HCT116 (cell line): ENCODE data around the gene BANF1. TPM values are rescaled to one million over a fixed set of nuclear protein-coding genes. Genes with fewer than 3 reads are reported as not detected.
A peak's percentile ranks its signal among the peaks of the same experiment; 100 is the strongest.

ENCODE experiments used
- ATAC-seq: fragments of 200-7000 bp; cut with Tn5 transposase; 2 replicates; pipeline ENCODE4 v1.9.1; 2020; ENCODE audit warnings: mild to moderate bottlenecking, moderate library complexity
- BruUV-seq: library from RNA; stranded (reverse); fragments of 400-500 nt; replicated peaks from 2 replicates; lab custom pipeline; 2021; lab: Mats Ljungman, UMichigan
- CTCF ChIA-PET: fragments of 300-600 bp; sonication (Branson Sonifier 250); formaldehyde crosslinking; loops from one replicate; lab custom pipeline; 2021; ENCODE audit warnings: antibody characterized with exemption; lab: Charles Lee
- POLR2A ChIA-PET: fragments of 300-600, 350-600 bp; sonication (Branson Sonifier 250); formaldehyde crosslinking; loops from one replicate; lab custom pipeline; 2021; ENCODE audit warnings: antibody characterized with exemption; lab: Charles Lee
- RAD21 ChIA-PET, 2 experiments: fragments of 300-600 bp; sonication (Branson Sonifier 250); formaldehyde crosslinking; loops; one replicate each; lab custom pipeline; 2023; ENCODE audit warnings: low total read pairs in 2 of 2; ENCODE audit not compliant: uncharacterized antibody in 2 of 2, unreplicated experiment in 2 of 2, low non-redundant PET in 1 of 2; lab: Charles Lee
- DNase-seq: peaks from one replicate; pipeline ENCODE4 v3.0.0-alpha.2; 2010; ENCODE audit warnings: low read depth, low spot score
- H2AFZ ChIP-seq: fragments of 200-600 bp; shearing (Covaris generic), sonication (generic); 2 replicates; pipeline ENCODE4 v1.6.1; 2017; ENCODE audit warnings: low read depth, mixed run types, mixed read lengths, antibody characterized with exemption, low read length; ENCODE audit not compliant: poor library complexity, severe bottlenecking
- H3K27ac ChIP-seq: 2 replicates; pipeline ENCODE4 v1.5.1; 2012; ENCODE audit warnings: low read depth, low read length
- H3K27me3 ChIP-seq: fragments of 200-600 bp; sonication (generic); 2 replicates; pipeline ENCODE4 v1.6.1; 2016; ENCODE audit warnings: mixed run types, low read length, mixed read lengths; ENCODE audit not compliant: insufficient read depth
- H3K36me3 ChIP-seq, 2 experiments: fragments of 200-500 bp in 1 of 2; fragments of 200-600 bp in 1 of 2; sonication (Bioruptor generic) in 1 of 2; sonication (generic) in 1 of 2; 2 replicates each; pipeline versions ENCODE4 v1.5.1 to v1.6.1; 2014 to 2016; ENCODE audit warnings: low read length in 2 of 2, inconsistent platforms in 1 of 2, mixed read lengths in 1 of 2, mixed run types in 1 of 2; ENCODE audit not compliant: insufficient read depth in 2 of 2, control insufficient read depth in 1 of 2
- H3K4me1 ChIP-seq, 2 experiments: fragments of 200-600 bp in 1 of 2; sonication (generic) in 1 of 2; 2 replicates each; pipeline versions ENCODE4 v1.5.1 to v1.6.1; 2012 to 2017; ENCODE audit warnings: low read length in 2 of 2, inconsistent platforms in 1 of 2, mild to moderate bottlenecking in 1 of 2, mixed read lengths in 1 of 2, mixed run types in 1 of 2, moderate library complexity in 1 of 2; ENCODE audit not compliant: insufficient read depth in 2 of 2, control insufficient read depth in 1 of 2
- H3K4me2 ChIP-seq: fragments of 200-600 bp; sonication (generic); 2 replicates; pipeline ENCODE4 v1.6.1; 2017; ENCODE audit warnings: mixed run types, low read length, mixed read lengths
- H3K4me3 ChIP-seq, 2 experiments: fragments of 200-600 bp in 1 of 2; sonication (generic) in 1 of 2; replicated peaks in 1 of 2; 2 replicates each; pipeline ENCODE4 v1.5.1; 2011 to 2016; ENCODE audit warnings: low read length in 2 of 2, control low read depth in 1 of 2, low read depth in 1 of 2, mild to moderate bottlenecking in 1 of 2, mixed read lengths in 1 of 2, mixed run types in 1 of 2
- H3K79me2 ChIP-seq: fragments of 200-600 bp; sonication (generic); 2 replicates; pipeline ENCODE4 v1.6.1; 2017; ENCODE audit warnings: mild to moderate bottlenecking, mixed run types, low read length, moderate library complexity, mixed read lengths; ENCODE audit not compliant: insufficient read depth
- H3K9ac ChIP-seq: fragments of 200-600 bp; sonication (generic); 2 replicates; pipeline ENCODE4 v1.6.1; 2016; ENCODE audit warnings: low read length, mixed read lengths
- H3K9me2 ChIP-seq: fragments of 200-600 bp; sonication (generic), shearing (Covaris generic); 2 replicates; pipeline ENCODE4 v1.6.1; 2017; ENCODE audit warnings: mixed run types, mild to moderate bottlenecking, moderate library complexity; ENCODE audit not compliant: insufficient read depth
- H3K9me3 ChIP-seq, 2 experiments: fragments of 200-500 bp in 1 of 2; fragments of 200-600 bp in 1 of 2; sonication (Bioruptor generic) in 1 of 2; sonication (generic) in 1 of 2; 2 replicates each; pipeline ENCODE4 v1.6.1; 2014 to 2017; ENCODE audit warnings: low read length in 2 of 2, mixed read lengths in 2 of 2, inconsistent platforms in 1 of 2, low read depth in 1 of 2, mild to moderate bottlenecking in 1 of 2, mixed run types in 1 of 2, moderate library complexity in 1 of 2; ENCODE audit not compliant: control insufficient read depth in 1 of 2, insufficient read depth in 1 of 2
- H4K20me1 ChIP-seq: fragments of 200-600 bp; sonication (generic), shearing (Covaris generic); 2 replicates; pipeline ENCODE4 v1.6.1; 2017; ENCODE audit warnings: mixed run types, mild to moderate bottlenecking, moderate library complexity; ENCODE audit not compliant: insufficient read depth
- CBX3 ChIP-seq: IDR thresholded peaks from 2 replicates; pipeline ENCODE4 v1.6.1; 2012; ENCODE audit warnings: low read depth
- CEBPB ChIP-seq: IDR thresholded peaks from 2 replicates; pipeline ENCODE4 v1.6.1; 2012; ENCODE audit warnings: low read depth
- CTCF ChIP-seq, 3 experiments: fragments of 200-600 bp in 1 of 3; sonication (generic) in 1 of 3; IDR thresholded peaks in 2 of 3; conservative IDR thresholded peaks in 1 of 3; 2 replicates each; pipeline ENCODE4 v1.5.1; 2012 to 2017; ENCODE audit warnings: low read depth in 2 of 3, low read length in 2 of 3, antibody characterized with exemption in 1 of 3, borderline replicate concordance in 1 of 3, control low read depth in 1 of 3, mild to moderate bottlenecking in 1 of 3, mixed read lengths in 1 of 3, mixed run types in 1 of 3, moderate library complexity in 1 of 3; ENCODE audit not compliant: insufficient read depth in 1 of 3
- EGR1 ChIP-seq: IDR thresholded peaks from 2 replicates; pipeline ENCODE4 v1.6.1; 2012; ENCODE audit warnings: low read depth
- ELF1 ChIP-seq: IDR thresholded peaks from 2 replicates; pipeline ENCODE4 v1.6.1; 2012; ENCODE audit warnings: low read depth, borderline replicate concordance
- EZH2phosphoT487 ChIP-seq: fragments of 200-600 bp; IDR thresholded peaks from 2 replicates; pipeline ENCODE4 v1.6.1; 2018; ENCODE audit warnings: antibody characterized with exemption, borderline replicate concordance
- FOSL1 ChIP-seq: IDR thresholded peaks from 2 replicates; pipeline ENCODE4 v1.6.1; 2012; ENCODE audit warnings: low read depth
- JUND ChIP-seq: IDR thresholded peaks from 2 replicates; pipeline ENCODE4 v1.6.1; 2012
- POLR2A ChIP-seq: IDR thresholded peaks from 2 replicates; pipeline ENCODE4 v1.7.0; 2011; ENCODE audit warnings: borderline replicate concordance; ENCODE audit not compliant: insufficient read depth, insufficient read length; ENCODE audit errors: extremely low read depth
- POLR2AphosphoS5 ChIP-seq: IDR thresholded peaks from 2 replicates; pipeline ENCODE4 v1.6.1; 2011; ENCODE audit warnings: mild to moderate bottlenecking, low read depth, low read length, moderate library complexity
- RAD21 ChIP-seq: IDR thresholded peaks from 2 replicates; pipeline ENCODE4 v1.6.1; 2012; ENCODE audit warnings: low read depth, mild to moderate bottlenecking
- SIN3A ChIP-seq: IDR thresholded peaks from 2 replicates; pipeline ENCODE4 v1.6.1; 2012; ENCODE audit warnings: low read depth
- SRF ChIP-seq: IDR thresholded peaks from 2 replicates; pipeline ENCODE4 v1.6.1; 2012; ENCODE audit warnings: low read depth
- TCF7L2 ChIP-seq: IDR thresholded peaks from 2 replicates; pipeline ENCODE4 v1.7.0; 2011; ENCODE audit warnings: borderline replicate concordance, inconsistent platforms; ENCODE audit not compliant: insufficient read depth, insufficient read length; ENCODE audit errors: extremely low read depth
- YY1 ChIP-seq: IDR thresholded peaks from 2 replicates; pipeline ENCODE4 v1.6.1; 2011; ENCODE audit warnings: low read length, low read depth, moderate library complexity, mild to moderate bottlenecking; ENCODE audit not compliant: insufficient replicate concordance; ENCODE audit errors: extremely low read depth
- ZBTB33 ChIP-seq: IDR thresholded peaks from 2 replicates; pipeline ENCODE4 v1.6.1; 2011; ENCODE audit warnings: mild to moderate bottlenecking, low read length, moderate library complexity; ENCODE audit not compliant: insufficient replicate concordance; ENCODE audit errors: extremely low read depth
- intact Hi-C: fragments of 100-400 bp; cut with micrococcal nuclease; formaldehyde crosslinking; loops from 2 replicates; pipeline ENCODE4 v1.10.0; 2022
- total RNA-seq: library from RNA; stranded (reverse); gene quantifications from one replicate; pipeline ENCODE4 v1.2.1, GENCODE V29; 2021; ENCODE audit not compliant: unreplicated experiment
- TF ChIP-seq, protein P1 (sequence below): IDR thresholded peaks from 2 replicates; pipeline ENCODE4 v1.6.1; 2012
- TF ChIP-seq, protein P2 (sequence below): IDR thresholded peaks from 2 replicates; pipeline ENCODE4 v1.6.1; 2012; ENCODE audit warnings: low read depth

The BANF1 gene
- total RNA-seq, 1 experiment from 2014 or later, result 356 TPM

DNA sequence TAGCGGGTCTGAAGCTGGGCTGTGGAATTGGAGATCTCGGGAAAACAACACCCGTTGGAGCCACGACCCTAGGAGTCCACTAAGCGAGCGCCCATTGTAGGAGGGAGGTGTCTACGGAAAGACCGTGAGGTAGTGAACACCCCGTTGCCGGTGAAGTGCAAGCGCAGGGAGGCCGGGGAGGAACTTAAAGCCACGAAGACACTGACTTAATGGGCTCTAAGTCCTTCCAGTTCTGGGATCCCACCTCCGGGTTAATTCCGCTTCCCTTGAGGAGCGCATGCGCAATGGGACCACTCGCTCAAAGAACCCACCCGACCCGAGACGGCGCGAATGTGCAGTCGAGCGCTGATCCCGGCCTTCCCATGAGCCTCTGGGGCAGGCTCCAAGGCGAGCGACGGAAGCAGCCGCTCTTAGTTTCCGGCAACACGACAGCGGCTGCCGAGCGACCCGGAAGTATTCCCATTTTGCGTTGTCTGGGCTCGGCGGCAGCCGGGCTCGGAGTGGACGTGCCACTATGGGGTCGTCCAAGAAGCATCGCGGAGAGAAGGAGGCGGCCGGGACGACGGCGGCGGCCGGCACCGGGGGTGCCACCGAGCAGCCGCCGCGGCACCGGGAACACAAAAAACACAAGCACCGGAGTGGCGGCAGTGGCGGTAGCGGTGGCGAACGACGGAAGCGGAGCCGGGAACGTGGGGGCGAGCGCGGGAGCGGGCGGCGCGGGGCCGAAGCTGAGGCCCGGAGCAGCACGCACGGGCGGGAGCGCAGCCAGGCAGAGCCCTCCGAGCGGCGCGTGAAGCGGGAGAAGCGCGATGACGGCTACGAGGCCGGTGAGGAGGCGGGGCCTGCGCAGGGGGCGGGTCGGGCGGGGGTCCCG, 40.8 kb upstream of the BANF1 start, which contains the start of gene SART1:
SART1 (plus strand) TSS at position 468 of the 874 bp plus-strand sequence; CDS start at position 515, 47 bp downstream.
- H3K9me3 ChIP-seq, result no peaks in the 10 kb centered on the region
- peaks cover 8 to 21% of the 10 kb centered on the region in 2 experiments; a peak in 3 of 4 replicates for H3K4me1 ChIP-seq
- ChIA-PET CTCF (no interaction called here), POLR2A (interaction anchor here (1.3 kb wide), 1 partner anchor 10 kb away, joined by 4 read pairs; no protein-coding TSS in a partner anchor), RAD21 (no interaction called here)
- no peaks in the 10 kb centered on the region for H3K27me3 ChIP-seq
- peak within 1 kb of the TSS; percentile 87 for H3K4me2 ChIP-seq
- TSS peak; percentile 99 for BruUV-seq
- H3K79me2 ChIP-seq, result peaks cover 44% of the 10 kb centered on the region
- DNase-seq (peak; percentile 95), ATAC-seq (peak; percentile 90)
- H4K20me1 ChIP-seq, result no peaks in the 10 kb centered on the region
- peaks cover 16 to 27% of the 10 kb centered on the region in 2 experiments; a peak in 3 of 4 replicates for H3K36me3 ChIP-seq
- peak within 1 kb of the TSS; percentile 76 for H3K4me3 ChIP-seq
- H2AFZ ChIP-seq, result no peak within 1 kb of the TSS
- H3K27ac ChIP-seq, result peak within 1 kb of the TSS; percentile 81
- intact Hi-C loops, result loop anchor here (1.0 to 2.0 kb wide), 2 partner anchors 41 to 73 kb away; partner anchors contain the start of genes BANF1, EIF1AD and FIBP
- peak within 1 kb of the TSS; percentile 96 for H3K9ac ChIP-seq
- no peaks in the 10 kb centered on the region for H3K9me2 ChIP-seq
- no peak for TF ChIP-seq ZBTB33
- TF ChIP-seq JUND, result no peak
- TF ChIP-seq POLR2AphosphoS5, result peak; percentile 90
- no peak for TF ChIP-seq RAD21
- TF ChIP-seq SIN3A, result peak; percentile 87
- TF ChIP-seq ELF1, result peak; percentile 89; the same call in 1 of the 2 replicates
- peak; percentile 54 for TF ChIP-seq TCF7L2
- peak; percentile 45; the same call in 1 of the 2 replicates for TF ChIP-seq EGR1
- no peak for TF ChIP-seq EZH2phosphoT487
- TF ChIP-seq POLR2A, result peak; percentile 71
- peak; percentile 68; the same call in 1 of the 2 replicates for TF ChIP-seq SRF
- TF ChIP-seq FOSL1, result no peak
- TF ChIP-seq, protein P1, sequence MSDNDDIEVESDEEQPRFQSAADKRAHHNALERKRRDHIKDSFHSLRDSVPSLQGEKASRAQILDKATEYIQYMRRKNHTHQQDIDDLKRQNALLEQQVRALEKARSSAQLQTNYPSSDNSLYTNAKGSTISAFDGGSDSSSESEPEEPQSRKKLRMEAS, result peak; percentile 80
- TF ChIP-seq CTCF (IDR thresholded peaks at IDR 0.05 in 2 of 3, conservative IDR thresholded peaks at IDR 0.05 in 1 of 3; ENCODE audit: borderline replicate concordance in 1 of 3, insufficient read depth in 1 of 3, low read depth in 2 of 3, low read length in 2 of 3), result no peak
- TF ChIP-seq YY1, result peak; percentile 90
- no peak for TF ChIP-seq CBX3
- TF ChIP-seq CEBPB, result no peak
- TF ChIP-seq, protein P2, sequence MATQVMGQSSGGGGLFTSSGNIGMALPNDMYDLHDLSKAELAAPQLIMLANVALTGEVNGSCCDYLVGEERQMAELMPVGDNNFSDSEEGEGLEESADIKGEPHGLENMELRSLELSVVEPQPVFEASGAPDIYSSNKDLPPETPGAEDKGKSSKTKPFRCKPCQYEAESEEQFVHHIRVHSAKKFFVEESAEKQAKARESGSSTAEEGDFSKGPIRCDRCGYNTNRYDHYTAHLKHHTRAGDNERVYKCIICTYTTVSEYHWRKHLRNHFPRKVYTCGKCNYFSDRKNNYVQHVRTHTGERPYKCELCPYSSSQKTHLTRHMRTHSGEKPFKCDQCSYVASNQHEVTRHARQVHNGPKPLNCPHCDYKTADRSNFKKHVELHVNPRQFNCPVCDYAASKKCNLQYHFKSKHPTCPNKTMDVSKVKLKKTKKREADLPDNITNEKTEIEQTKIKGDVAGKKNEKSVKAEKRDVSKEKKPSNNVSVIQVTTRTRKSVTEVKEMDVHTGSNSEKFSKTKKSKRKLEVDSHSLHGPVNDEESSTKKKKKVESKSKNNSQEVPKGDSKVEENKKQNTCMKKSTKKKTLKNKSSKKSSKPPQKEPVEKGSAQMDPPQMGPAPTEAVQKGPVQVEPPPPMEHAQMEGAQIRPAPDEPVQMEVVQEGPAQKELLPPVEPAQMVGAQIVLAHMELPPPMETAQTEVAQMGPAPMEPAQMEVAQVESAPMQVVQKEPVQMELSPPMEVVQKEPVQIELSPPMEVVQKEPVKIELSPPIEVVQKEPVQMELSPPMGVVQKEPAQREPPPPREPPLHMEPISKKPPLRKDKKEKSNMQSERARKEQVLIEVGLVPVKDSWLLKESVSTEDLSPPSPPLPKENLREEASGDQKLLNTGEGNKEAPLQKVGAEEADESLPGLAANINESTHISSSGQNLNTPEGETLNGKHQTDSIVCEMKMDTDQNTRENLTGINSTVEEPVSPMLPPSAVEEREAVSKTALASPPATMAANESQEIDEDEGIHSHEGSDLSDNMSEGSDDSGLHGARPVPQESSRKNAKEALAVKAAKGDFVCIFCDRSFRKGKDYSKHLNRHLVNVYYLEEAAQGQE, result no peak
